Measurements from ENCODE around the gene REL. TPM values are rescaled to one million over a fixed set of nuclear protein-coding genes. Genes with fewer than 3 reads are reported as not detected.
"Not testable (repeated sequence)": the region's sequence is repeated elsewhere in the genome, so short reads cannot be mapped to it uniquely, and the experiment has no call there.

REL gene
- polyA plus RNA-seq, 3 donors = 1.8 to 8.5 (median 6.3) TPM

DNA sequence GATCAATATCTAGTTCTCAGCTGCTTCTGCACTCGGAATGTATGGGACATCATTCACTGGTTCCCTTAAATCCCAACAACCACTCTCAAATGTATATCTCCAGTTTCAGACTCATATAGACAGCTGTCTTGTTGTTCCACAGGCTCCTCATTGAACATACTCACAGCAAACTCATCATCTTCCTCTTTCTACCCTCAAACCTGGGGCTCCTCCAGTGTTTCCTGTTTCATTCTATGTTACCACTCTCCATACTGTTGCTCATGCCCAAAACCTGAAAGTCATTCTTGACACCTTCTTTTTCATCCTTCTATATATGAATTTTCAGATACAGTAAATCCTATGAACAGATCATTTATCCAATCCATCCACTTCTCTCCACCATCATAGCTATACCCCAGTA is 18.7 kb upstream of the REL start:
- no peak overlapping the region for H3K27ac ChIP-seq (ENCODE audit: low read depth, low read length)
- 93 to 100% (median 93%) methylated on average over 1 of the region's 1 CpG for WGBS, 3 donors

DNA sequence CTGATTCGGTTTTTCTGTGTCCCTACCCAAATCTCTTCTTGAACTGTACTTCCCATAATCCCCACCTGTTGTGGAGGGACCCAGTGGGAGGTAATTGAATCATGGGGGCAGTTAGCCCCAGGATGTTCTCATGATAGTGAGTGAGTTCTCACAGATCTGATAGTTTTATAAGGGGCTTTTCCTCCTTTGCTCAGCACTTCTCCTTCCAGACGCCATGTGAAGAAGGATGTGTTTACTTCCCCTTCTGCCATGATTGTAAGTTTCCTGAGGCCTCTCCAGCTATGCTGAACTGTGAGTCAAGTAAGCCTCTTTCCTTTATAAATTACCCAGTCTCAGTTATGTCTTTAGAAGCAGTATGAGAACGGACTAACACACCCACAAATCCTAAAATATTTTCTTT is 16.0 kb upstream of the REL start:
- 64 to 67% (median 67%) methylated on average over 3 of the region's 3 CpGs for WGBS, 3 donors

DNA sequence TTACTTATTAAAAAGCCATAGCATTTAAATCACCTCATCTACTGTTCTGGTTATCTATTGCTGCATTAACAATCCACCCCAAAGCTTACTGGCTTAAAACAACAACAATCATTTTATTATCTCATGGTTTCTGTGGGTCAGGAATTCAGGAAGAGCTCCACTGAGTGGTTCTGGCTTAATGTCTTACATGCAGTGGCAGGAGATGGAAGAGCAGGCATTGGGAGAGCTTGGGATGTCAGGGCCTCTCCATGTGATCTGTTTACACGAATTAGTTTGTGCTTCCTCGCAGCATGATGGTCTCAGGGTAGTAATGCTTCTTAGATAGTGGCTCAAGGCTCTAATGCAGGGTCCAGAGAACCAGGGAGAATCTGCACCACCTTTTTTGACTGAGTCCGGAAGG is 14.4 kb upstream of the REL start:
- no peak overlapping the region for H3K27ac ChIP-seq (ENCODE audit: low read depth, low read length)
- 80 to 83% (median 83%) methylated on average over 3 of the region's 3 CpGs for WGBS, 3 donors

More for the DNA sequence above, 16.0 kb upstream of the REL start:
- not testable (repeated sequence) for H3K27ac ChIP-seq (ENCODE audit: low read depth, low read length)

DNA sequence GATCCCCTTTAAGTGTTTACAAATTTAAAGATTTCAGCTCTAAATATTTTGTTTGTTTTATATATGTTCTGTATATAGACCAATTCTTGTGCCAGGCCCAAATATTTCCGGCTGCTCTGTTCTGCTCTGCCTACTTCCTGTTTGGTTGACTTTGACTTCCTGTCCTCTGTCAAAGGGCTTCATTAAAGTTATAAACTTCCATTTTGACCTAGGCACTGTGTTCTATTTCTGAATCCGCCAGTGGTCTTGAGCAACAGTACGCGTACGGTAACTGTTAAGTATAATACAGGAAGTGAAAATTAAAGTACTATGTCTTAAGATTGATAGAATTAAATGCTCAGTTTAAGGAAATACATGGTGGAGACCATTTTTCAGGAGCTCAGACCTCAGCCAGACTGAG is 13.5 kb upstream of the REL start:
- H3K27ac ChIP-seq (ENCODE audit: low read depth, low read length) = no peak overlapping the region
- 23 to 79% (median 31%) methylated on average over 5 of the region's 5 CpGs for WGBS, 3 donors

DNA sequence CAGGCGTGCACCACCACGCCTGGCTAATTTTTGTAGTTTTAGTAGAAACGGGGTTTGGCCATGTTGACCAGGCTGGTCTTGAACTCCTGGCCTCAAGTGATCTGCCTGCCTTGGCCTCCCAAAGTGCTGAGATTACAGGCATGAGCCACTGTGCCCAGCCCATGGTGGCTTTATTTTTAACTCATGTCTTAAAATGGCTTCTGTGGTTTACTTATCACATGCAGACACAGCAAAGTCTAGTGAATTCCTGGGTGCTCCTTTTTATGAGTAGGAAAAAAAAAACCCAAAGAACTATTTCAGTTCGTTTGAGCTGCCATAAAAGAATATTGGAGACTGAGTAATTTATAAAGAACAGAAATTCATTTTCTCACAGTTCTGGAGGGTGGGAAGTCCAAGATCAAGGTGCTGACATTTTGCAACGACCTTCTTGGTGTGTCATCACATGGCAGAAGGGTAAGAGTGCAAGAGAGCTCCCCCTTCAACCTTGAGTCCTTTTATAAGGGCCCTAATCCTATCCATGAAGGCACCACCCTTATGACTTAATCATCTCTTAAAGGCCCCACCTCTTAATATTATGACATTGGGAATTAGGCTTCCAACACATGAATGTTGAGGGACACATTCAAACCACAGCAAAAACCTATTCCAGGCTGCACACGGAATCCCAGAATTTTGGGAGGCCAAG is 12.6 kb upstream of the REL start:
- no peak overlapping the region for H3K27ac ChIP-seq (ENCODE audit: low read depth, low read length)
- 85 to 88% (median 87%) methylated on average over 6 of the region's 6 CpGs for WGBS, 3 donors

DNA sequence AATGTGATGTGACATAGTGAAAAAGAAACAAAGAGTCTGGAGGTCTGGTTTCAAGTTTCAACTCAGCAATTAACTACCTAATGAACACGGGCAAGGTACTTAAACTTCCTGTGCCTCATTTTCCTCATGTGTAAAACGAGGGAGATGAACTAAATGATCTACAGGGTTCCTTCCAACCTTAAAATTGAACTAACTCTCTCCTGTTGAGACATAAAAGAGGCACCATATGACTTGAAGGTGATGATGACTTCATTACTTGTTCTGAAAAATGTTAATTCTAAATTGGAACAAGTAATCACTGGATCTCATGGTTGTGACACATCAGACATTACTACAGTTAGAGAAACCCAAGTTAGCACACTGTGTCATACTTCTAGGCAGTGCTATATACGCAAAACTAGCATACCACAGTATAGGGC is 8.9 kb upstream of the REL start:
- WGBS, 3 donors = 67 to 84% (median 70%) methylated on average over 3 of the region's 3 CpGs
- H3K27ac ChIP-seq (ENCODE audit: low read depth, low read length) = no peak overlapping the region

DNA sequence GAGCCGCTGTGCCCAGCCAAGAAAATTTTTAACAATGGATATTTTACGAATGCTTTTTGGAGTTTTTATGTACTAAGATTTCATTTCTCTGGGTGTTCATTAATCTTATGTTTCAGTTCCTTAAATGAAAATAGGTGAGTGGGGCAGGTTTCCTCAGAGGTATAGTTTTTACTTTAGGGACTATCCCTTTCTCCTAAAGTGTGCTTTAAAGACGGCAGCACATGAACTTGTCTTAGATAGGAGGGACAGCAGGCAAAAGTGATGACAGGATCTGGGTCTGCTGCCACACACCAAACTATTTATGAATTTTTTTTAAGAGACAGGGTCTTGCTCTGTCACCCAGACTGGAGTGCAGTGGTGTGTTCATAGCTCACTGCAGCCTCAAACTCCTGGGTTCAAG is 8.0 kb upstream of the REL start:
- 82 to 88% (median 87%) methylated on average over 3 of the region's 3 CpGs for WGBS, 3 donors
- no peak overlapping the region for H3K27ac ChIP-seq (ENCODE audit: low read depth, low read length)

DNA sequence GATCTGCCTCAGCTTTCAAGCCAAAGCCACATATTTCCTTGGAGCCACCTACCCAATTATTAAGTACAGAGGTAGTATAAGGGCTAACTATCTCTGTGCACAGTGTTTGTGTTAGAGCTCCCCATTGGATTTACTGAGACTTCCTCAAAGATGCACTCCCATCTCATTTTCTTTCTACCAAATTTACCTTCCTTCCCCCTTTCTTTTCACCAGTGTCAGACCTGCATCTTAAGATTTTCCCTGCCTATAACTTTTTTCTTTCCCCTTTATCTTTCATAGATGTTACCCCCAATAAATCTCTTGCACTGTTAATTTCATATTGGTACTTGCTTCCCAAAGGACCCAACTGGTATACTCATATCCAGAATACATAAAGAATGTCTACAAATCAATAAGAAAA is 5.9 kb upstream of the REL start:
- H3K27ac ChIP-seq (ENCODE audit: low read depth, low read length) = no peak overlapping the region

DNA sequence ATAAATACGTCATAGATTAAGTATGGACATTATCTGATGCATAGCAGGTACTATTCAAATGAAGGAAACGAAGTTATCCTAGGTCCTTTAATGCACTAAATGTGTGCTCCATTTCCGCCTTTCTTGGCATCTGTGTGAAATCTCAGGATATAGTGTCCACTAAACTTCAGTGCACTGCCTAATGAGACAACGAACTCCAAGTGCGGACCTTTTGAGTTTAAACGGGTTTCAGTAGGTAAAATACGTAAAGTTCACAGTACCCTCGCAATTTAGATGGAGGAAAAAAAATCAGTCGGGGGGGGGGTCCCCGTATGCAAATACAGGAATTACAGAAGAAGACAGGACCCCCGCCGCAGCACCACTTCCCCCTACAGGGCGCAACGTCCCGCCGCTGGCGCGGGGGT is 729 bp upstream of the REL start:
- WGBS, 3 donors = 0 to 2% (median 2%) methylated on average over 17 to 18 of the region's 18 CpGs
- peak overlapping the region; percentile 89 for H3K27ac ChIP-seq (ENCODE audit: low read depth, low read length)

DNA sequence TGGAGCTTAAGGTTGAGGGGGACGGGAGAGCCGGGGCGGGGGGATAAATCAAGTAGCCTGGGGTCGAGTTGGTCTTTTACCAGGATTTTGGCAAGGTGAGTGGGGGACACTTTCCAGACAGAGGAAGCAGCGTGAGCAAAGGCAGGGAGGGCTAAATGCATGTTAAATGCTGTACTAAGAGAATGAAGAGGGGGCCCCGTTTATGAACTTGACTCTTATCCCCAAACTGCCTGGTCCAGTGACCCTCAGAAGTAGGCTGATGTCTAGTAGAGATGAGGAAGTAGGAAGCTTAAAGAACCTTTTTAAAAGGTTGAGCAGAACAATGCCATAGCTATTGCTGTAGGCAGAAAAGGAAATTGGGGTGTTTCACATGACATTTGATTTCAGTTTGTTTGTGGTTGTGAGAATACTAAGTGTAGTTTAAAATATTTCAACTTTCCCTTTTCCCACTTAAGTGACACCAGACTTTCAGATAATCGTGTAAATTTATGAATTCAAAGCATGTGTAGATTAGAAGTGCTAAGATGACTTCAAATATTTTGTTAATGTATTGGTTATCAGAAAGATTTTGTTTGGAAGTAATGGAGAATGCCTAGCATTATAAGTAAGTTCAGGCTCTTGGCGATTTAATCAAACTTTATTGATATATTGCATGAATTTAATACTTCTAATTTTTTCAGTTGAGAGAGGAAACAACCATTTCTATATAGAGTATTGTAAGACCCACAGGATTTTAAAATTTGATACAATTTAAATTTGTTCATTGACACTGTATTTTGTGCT is 1.8 kb downstream of the REL start:
- no peak overlapping the region for H3K27ac ChIP-seq (ENCODE audit: low read depth, low read length)
- 5 to 15% (median 13%) methylated on average over 8 of the region's 8 CpGs for WGBS, 3 donors

DNA sequence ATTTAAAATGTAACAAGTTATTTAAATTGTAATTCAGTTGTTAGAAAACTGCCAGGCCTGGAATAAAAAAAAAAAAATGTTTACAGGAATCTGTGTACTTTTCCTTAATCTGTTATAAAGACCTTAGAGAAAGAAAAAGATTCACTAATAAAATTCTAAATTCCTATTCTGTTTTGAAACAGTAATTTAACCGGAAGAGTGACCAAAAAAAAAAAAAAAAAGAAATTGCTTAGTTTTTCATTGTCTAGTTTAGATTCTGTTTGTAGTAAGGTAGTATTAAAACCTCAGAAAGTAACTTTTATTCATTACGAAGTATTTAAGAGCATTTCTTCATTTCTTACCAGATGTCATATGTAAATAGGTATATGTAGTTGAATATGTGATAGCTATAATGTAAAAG is 2.5 kb downstream of the REL start:
- WGBS, 3 donors = 29 to 45% (median 34%) methylated on average over 2 of the region's 2 CpGs
- H3K27ac ChIP-seq (ENCODE audit: low read depth, low read length) = no peak overlapping the region

DNA sequence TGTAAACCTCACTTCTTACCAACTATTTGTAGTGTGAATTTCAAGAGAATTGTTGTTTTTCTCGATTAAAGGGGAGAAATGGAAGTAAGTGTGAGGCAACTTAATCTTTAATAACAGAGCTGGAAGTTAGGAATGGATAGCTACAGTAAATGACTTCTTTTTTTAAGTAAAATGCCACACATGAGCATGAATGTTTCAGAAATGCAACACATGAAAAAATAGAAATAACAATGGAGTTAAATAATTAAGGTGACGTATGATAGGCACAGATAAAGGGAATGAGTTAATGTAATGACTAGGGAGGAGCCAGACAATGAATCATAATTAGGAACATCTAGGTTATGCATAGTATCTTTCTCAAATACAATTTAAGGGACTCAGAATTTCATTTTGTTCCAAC is 3.4 kb downstream of the REL start:
- H3K27ac ChIP-seq (ENCODE audit: low read depth, low read length) = no peak overlapping the region
- 19 to 41% (median 40%) methylated on average over 2 of the region's 2 CpGs for WGBS, 3 donors

DNA sequence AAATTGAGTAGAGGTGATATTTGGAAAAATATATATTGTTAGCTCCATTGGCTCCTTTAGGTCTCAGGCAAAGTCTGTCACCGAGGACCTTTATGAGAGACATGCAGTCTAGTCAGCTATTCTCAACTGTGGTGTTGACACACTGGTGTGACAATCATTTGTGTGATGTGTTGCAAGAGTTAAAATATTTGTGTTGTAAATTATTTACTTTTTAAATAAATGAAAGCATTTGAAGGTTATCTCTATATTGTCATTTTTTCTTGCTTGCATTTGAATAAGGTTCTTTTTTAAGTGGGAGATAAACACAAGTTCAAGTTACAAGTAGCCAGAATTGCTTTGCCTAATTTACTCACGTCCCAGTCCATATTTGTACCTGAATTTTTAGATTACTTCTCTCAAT is 4.3 kb downstream of the REL start:
- WGBS, 3 donors = 30 to 51% (median 38%) methylated on average over 2 of the region's 2 CpGs
- H3K27ac ChIP-seq (ENCODE audit: low read depth, low read length) = no peak overlapping the region

DNA sequence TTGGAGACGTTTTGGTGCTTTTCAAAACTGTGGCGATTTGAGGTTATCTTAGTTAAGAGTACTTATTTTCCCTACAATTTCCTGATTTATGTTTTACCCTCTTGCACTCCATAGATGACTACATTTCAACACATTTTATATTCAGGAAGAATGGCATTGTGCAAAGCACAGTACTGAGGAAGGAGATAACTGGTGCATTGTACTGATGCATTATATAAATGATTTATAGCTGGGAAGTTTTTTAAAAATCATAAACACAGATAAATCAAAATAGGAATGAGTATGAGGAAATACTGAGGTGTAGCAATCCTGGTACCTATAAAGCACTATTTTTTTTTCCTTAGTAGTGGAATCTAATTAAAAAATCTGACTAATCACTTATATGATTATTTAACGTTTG is 5.6 kb downstream of the REL start:
- H3K27ac ChIP-seq (ENCODE audit: low read depth, low read length) = no peak overlapping the region
- 30 to 40% (median 34%) methylated on average over 3 of the region's 3 CpGs for WGBS, 3 donors

DNA sequence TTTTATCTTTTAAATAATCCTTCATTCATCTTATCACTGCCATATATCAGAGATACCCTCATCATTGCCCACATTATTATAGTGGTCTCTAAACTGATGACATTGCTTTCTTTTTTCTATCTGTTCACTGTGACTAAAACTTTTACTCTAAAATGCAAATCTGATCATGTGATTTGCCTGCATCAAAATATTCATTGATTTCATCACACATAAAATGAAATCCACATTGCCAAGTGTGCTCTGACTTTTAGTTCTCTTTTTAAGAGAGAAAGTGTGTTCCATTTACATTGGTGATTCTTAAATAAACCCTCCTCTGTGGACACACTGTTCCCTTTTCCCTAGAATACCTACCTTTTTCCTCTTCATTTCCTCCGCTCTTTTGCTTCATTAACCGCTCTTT is 7.5 kb downstream of the REL start:
- WGBS, 3 donors = 91 to 96% (median 94%) methylated on average over 2 of the region's 2 CpGs
- no peak overlapping the region for H3K27ac ChIP-seq (ENCODE audit: low read depth, low read length)

DNA sequence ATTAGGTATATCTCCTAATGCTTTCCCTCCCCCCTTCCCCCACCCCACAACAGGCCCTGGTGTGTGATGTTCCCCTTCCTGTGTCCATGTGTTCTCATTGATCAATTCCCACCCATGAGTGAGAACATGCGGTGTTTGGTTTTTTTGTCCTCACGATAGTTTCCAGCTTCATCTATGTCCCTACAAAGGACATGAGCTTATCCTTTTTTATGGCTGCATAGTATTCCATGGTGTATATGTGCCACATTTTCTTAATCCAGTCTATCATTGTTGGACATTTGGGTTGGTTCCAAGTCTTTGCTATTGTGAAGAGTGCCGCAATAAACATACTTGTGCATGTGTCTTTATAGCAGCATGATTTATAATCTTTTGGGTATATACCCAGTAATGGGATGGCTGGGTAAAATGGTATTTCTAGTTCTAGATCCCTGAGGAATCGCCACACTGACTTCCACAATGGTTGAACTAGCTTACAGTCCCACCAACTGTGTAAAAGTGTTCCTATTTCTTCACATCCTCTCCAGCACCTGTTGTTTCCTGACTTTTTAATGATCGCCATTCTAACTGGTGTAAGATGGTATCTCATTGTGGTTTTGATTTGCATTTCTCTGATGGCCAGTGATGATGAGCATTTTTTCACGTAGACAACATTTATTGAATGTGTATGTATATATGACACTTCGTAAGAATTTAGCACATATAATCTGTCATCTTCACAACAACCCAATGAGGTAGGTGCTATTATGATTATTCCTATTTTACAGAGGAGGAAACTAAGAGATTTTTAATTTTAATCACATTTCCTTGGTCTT is 8.4 kb downstream of the REL start:
- H3K27ac ChIP-seq (ENCODE audit: low read depth, low read length) = not testable (repeated sequence)
- WGBS, 3 donors = 85 to 96% (median 94%) methylated on average over 6 to 7 of the region's 7 CpGs

DNA sequence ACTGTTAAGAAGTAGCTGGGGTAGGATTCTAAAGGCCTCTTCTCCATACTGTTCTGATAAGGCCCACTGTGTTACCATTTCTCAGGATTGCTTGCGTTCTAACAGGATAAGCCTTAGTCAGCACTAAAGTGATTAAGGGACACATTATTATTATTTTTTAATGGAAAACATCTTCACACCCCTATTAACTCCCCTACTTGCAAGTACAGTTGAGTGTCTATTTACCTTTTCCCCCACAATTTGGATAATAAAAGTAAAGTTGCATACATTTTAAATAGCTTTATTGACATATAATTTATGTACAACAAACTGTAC is 9.0 kb downstream of the REL start:
- WGBS, 3 donors = 96 to 100% (median 100%) methylated on average over 1 of the region's 1 CpG
- no peak overlapping the region for H3K27ac ChIP-seq (ENCODE audit: low read depth, low read length)

DNA sequence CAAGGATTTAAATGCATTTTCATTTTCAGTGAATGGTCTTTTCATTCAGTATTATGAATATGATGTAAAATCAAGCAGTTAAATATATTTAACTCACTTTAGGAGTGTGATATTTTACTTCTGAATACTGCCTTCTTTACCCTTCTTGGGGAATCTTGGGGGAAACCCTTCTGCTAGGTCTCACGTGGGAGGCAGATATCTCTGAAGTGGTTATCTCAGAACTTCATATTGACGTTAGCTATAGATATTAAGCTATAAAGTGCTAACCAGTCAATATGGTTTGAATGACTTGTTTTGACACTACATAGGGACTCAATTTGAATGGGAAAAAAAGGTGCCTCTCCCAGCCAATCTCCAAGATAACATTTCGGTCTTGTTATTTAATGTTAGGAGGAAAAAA is 9.8 kb downstream of the REL start:
- no peak overlapping the region for H3K27ac ChIP-seq (ENCODE audit: low read depth, low read length)
- 39 to 81% (median 75%) methylated on average over 3 of the region's 3 CpGs for WGBS, 3 donors

DNA sequence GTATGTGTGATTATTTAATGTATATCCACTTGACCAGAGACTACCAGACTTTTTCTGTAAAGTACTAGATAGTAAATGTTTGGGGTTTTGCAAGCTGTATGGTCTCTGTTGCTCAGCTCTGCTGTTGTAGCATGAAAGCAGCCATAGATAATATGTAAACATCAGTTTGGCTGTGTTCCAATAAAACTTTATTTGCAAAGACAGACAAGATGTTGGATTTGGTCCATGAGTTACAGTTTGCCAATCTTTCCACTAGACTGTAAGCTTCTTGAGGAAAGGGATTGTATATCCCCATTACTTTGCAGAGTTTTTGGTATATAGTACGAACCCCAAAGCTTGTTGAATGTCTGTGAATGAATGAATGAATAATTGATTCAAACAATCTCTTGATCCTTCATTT is 17.2 kb downstream of the REL start:
- no peak overlapping the region for H3K27ac ChIP-seq (ENCODE audit: low read depth, low read length)
- WGBS, 3 donors = 97 to 100% (median 97%) methylated on average over 1 of the region's 1 CpG

Measured in adipose tissue (tissue), 3 donors.